Endothelial cell of hepatic sinusoid (primary cell): ENCODE data around the gene UNK.
"Not testable (repeated sequence)": the region's sequence is repeated elsewhere in the genome, so short reads cannot be mapped to it uniquely, and the experiment has no call there.

Source experiments
- in situ Hi-C: cut with HindIII; loops from 2 replicates; pipeline ENCODE4 v1.10.0; 2017; ENCODE audit warnings: low sequenced_read_pairs

UNK gene

DNA sequence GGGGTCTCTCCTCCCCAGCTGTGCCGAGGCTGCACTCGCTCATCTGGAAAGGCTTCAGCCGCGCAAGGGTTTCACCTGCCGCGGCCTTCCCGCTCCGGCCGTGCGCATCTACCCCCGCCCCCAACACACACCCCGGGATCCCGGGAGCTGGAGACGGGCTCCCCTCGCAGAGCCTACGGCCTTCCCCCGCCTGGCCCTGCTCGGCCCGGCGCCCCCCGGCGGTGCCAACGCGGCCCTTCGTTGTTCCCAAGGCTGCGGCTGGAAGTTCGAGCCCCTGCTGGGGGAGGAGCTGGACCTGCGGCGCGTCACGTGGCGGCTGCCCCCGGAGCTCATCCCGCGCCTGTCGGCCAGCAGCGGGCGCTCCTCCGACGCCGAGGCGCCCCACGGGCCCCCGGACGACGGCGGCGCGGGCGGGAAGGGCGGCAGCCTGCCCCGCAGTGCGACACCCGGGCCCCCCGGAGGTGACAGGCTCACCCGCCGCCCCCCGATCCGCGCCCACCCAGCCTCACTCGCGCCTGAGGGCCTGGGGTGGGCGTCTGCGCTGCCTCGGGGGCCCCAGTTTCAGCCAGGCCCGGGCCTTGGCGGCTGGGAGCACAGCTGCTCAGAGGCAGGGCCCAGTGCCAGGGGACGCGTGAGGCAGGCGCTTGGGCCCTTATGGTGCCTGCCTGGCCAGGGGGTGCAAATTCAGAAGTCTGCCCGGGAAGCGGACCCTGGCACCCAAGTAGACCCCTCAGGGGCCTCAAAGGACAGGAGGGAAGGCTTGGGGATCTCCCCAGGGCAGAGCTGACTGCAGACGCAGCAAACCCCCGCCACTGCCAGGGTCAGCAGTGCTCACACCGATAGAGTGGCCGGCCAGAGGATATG is 30.9 kb upstream of the UNK start:
- in situ Hi-C loops, result no loop called here

GRCh38 chr17:75754378-75755204 is 30.0 kb upstream of the UNK start:
- in situ Hi-C loops, result no loop called here

DNA sequence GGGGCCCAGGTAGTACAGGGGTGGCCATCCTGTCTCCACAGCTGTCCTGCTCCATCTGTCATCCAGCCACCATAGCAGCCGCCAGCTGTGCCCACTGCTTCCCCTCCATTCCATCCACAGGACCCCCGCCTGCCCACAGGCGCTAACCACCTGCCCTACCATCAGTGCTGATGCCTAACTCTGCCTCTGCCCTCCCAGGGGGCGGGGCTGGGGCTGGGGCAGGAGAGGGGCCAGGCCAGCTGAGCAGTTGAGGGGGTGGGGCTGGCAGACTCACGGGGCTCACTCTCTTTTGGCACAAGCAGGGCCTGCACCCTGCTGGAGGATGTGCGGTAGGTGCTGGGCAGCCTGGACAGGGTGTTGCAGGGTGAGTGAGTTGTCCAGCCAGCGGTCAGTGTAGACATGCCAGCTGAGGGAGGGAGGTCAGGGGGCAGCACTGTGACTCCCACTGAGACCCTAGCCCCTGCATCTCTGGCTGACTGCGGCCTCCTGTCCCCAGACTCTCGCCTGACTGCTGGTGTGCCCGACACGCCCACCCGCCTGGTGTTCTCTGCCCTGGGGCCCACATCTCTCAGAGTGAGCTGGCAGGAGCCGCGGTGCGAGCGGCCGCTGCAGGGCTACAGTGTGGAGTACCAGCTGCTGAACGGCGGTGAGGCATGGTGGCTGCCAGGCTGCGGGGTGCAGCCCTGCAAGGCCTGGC is 29.3 kb upstream of the UNK start:
- in situ Hi-C loops, result no loop called here

DNA sequence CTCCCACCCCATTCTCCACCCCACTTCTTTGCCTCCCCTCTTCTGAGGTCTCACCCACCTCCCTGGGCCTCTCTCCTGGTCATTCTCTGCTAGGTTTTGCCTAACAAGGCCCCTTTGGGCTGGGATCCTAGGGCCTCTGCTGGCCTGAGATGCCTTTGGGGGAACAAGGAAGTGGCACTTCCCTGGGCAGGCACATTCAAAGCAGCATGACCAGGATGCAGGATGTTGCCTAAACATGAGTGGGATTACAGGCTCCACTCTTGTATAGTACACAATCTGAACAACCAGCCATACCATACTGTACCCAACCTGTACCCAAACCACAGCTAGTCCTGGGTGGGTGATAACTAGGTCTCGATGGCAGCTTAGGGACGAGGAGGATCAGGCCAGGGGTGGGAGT is 28.6 kb upstream of the UNK start:
- in situ Hi-C loops, result no loop called here

DNA sequence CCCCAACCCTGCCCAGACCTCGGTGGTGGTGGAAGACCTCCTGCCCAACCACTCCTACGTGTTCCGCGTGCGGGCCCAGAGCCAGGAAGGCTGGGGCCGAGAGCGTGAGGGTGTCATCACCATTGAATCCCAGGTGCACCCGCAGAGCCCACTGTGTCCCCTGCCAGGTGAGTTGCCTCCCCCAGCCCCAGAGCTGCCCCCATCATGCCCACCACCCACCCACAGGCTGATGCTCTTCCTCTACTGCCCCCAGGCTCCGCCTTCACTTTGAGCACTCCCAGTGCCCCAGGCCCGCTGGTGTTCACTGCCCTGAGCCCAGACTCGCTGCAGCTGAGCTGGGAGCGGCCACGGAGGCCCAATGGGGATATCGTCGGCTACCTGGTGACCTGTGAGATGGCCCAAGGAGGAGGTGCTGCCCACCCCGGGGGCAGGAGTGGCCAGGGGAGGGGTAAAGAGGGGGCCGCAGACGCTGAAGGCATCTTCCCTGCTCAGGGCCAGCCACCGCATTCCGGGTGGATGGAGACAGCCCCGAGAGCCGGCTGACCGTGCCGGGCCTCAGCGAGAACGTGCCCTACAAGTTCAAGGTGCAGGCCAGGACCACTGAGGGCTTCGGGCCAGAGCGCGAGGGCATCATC is 28.0 kb upstream of the UNK start:
- in situ Hi-C loops, result no loop called here

DNA sequence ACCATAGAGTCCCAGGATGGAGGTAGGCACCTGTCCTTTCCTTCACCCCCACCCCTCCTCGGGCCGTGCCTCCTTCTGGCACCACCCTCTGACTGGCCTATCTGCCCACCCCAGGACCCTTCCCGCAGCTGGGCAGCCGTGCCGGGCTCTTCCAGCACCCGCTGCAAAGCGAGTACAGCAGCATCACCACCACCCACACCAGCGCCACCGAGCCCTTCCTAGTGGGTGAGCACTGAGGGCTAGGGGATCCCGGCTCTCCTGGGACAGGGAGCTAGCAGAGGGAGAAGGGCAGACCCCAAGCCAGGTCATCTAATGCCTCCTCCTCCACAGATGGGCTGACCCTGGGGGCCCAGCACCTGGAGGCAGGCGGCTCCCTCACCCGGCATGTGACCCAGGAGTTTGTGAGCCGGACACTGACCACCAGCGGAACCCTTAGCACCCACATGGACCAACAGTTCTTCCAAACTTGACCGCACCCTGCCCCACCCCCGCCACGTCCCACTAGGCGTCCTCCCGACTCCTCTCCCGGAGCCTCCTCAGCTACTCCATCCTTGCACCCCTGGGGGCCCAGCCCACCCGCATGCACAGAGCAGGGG is 27.4 kb upstream of the UNK start:
- in situ Hi-C loops, result no loop called here

- in situ Hi-C loops, result no loop called here
These were observed 26.3 kb upstream of the UNK start for GRCh38 chr17:75758131-75758905.

- in situ Hi-C loops, result no loop called here
These were observed 25.1 kb upstream of the UNK start for GRCh38 chr17:75759457-75759856.

DNA sequence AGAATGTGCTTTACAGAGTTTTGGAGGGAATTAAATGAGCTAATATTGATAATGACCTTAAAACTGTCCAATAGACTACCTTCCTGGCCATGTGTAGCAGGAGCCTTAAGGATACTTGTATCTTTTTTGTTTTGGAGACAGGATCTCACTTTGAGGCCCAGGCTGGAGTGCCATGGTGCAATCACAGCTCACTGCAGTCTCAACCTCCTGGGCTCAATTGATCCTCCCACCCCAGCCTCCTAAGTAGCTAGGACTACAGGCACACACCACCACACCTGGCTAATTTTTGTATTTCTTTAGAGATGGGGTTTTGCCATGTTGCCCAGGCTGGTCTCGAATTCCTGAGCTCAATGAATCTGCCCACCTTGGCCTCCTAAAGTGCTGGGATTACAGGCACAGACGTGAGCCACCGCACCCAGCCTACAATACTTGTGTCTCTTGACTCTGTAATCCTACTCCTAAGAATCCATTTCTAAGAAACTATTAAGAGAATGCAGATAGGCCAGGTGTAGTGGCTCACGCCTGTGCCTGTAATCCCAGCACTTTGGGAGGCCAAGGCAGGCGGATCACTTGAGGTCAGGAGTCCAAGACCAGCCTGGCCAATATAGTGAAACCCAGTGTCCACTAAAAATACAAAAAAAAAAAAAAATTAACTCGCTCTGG is 24.5 kb upstream of the UNK start:
- in situ Hi-C loops, result not testable (repeated sequence)

- in situ Hi-C loops, result no loop called here
These were observed 21.9 kb upstream of the UNK start for GRCh38 chr17:75762513-75763268.

DNA sequence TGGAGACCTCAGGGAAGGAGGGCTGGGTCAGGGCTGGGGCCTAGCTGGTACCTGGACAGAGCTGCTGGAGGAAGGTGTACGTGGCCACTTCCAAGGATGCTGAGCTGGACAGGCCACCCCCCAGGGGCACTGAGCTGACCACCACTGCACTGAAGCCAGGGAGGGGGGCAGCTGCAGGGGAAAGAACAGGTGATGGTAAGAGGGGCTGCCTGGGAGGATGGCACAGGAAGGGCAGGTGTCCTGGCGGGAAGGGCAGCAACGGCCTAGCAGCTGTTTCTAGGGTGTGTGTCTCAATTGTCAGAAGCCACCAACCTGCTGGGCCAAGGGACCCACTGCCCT is 21.4 kb upstream of the UNK start:
- in situ Hi-C loops, result no loop called here

DNA sequence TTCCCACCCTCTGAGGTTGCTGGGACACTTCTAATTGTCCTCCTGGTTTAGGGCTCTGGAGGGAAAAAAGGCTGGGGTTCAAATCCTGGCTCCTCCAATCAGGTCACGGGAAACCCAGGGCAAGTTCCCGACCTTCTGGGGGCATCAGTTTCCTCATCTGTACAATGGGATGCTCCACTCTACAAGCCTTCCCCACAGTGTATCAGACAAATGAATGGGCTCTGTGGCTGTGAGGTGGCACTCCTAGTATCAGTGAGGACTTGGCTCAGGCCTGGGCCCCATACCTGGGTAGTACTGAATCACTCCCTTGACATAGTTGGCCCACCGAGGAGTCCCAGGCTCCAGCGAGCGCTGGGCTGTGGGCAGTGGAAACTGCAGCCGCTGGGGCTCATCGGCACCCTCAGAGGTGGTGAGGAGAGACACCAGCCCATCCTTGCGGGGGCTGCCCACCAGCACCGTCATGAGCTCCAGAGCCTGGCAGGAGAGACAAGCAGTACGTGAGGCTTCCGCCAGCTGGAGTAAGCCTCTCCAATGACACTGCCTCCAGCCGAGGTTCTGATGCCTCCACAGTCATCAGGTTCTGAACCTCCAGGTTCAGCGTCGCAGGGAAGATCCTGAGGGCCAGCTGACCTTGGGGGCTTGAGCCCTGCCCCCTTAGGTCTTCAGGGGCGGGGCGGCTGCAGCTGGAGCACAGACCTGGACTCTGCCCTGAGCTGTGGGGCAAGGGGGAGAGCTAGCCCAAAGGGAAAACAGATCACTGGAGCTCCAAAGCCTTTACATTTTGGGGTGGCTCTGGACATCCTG is 20.8 kb upstream of the UNK start:
- in situ Hi-C loops, result no loop called here

- in situ Hi-C loops, result no loop called here
These were observed 20.2 kb upstream of the UNK start for GRCh38 chr17:75764417-75764710.

DNA sequence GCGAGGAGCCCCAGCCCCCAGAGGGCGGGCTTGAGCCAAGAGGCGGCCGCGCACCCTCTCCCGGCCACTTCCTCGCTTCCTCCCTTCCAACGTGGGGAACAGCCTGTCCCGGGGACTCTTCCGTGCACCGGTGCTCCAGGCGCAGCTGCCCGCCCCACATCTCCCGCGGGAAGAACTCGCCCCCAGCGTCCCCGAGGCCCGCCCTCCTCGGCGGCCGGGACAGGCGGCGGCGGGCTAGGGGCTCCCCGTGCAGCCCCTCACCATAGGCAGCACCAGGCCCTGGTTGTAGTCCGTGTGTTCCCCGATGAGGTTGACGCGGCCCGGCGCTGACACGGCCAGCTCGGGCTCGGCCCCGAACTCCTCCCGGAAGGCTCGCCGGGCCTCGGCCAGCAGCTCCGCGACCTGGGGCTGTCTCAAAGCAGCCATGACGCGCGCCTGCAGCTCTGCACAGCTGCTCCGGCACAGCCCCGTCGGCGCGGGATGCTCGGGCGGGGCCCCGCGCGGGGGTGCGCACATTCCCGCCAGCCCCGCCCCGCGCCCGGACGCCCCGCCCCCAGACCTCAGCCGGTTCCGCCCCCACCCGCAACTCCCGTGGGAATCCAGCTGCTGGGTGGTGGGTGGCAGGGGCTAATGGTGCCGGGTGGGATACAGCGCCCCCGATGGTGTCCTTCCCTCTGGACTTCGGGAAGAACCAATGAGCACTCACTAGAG is 19.7 kb upstream of the UNK start, which contains the start of gene GALK1:
TSS of gene GALK1 (minus strand) at position 482 of the 711 bp plus-strand sequence. CDS start at position 426, 56 bp downstream.
- in situ Hi-C loops, result no loop called here

DNA sequence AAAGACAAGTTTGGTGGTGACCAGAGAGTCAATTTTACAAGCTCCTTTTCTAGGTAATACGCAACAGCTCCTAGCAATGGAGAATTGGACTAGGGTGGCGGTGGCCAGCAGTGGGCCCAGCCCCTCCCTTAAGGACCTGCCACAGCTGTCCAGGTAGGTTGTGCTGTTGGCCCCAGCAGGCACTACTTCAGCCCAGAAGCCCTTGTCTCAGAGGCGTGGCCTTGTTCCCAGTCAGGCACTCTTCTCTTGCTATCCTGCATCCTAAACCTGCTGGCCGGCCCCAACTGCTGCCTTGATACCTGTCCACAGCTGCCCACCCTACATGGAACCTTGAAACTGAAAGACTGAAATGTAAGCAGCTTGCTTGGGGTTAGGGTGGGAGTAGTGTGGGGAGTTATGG is 18.6 kb upstream of the UNK start:
- in situ Hi-C loops, result no loop called here

DNA sequence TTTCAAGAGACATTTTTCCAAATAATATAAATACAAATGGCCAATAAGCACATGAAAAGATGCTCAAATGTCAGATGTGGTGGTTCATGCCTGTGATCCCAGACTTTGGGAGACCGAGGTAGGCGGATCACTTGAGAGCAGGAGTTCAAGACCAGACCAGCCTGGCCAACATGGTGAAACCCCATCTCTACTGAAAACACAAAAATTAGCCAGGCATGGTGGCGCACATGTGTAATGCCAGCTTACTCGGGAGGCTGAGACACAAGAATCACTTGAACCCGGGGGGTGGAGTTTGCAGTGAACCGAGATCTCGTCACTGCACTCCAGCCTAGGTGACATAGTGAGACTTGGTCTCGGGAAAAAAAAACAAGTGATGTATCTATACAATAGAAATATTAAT is 16.7 kb upstream of the UNK start:
- in situ Hi-C loops, result no loop called here

DNA sequence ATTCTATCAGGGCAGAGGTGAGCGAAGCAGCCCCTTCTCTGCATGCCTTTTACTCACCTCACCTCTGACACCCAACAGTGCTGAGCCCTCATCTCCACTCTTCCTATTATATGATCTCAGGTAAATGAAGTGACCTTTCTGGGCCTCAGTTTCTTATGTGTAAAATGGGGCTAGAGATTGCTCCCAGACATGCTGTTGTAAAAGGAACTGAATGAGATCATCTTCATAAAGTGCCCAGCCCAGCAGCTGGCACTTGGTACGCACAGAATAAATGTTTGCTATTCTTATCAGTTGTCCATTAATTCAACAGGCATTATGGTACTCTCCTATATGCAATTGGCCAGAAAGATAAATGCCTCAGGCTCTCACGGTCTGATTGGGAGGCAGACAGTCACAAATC is 15.1 kb upstream of the UNK start:
- in situ Hi-C loops, result no loop called here
